Naive thymus-derived CD4-positive, alpha-beta T cell (primary cell): ENCODE results near the gene TRMT6. TPM values are rescaled to one million over a fixed set of nuclear protein-coding genes. Genes with fewer than 3 reads are reported as not detected.
A peak's percentile ranks its signal among the peaks of the same experiment; 100 is the strongest.

Source experiments
- ATAC-seq: fragments of 150-1000 bp; cut with Tn5 transposase; 2 replicates; pipeline ENCODE4 v1.10.0; 2021; ENCODE audit warnings: mild to moderate bottlenecking, moderate library complexity
- CTCF ChIA-PET: fragments of 350-600 bp; sonication (Branson Sonifier 250); formaldehyde crosslinking; loops from one replicate; lab custom pipeline; 2021; ENCODE audit warnings: antibody characterized with exemption; lab: Charles Lee
- POLR2A ChIA-PET: fragments of 350-600 bp; sonication (Branson Sonifier 250); formaldehyde crosslinking; loops from one replicate; lab custom pipeline; 2021; ENCODE audit warnings: antibody characterized with exemption, inconsistent platforms; lab: Charles Lee
- DNase-seq, 9 donors: peaks; one replicate each; pipeline versions ENCODE4 v3.0.0 to v3.0.0-alpha.2; 2020 to 2022; ENCODE audit warnings: mixed read lengths in 1 of 9
- H3K27ac ChIP-seq: one replicate; pipeline ENCODE4 v1.7.0; 2013; ENCODE audit warnings: mild to moderate bottlenecking, low read depth, low read length, moderate library complexity
- H3K27me3 ChIP-seq, 2 donors: one replicate each; pipeline ENCODE4 v1.7.0; 2013; ENCODE audit warnings: low read length in 2 of 2, mild to moderate bottlenecking in 2 of 2, moderate library complexity in 2 of 2; ENCODE audit not compliant: control insufficient read depth in 2 of 2, insufficient read depth in 2 of 2
- H3K36me3 ChIP-seq, 3 experiments: 1 replicate in 2 of 3; 2 replicates in 1 of 3; pipeline ENCODE4 v1.7.0; 2013; ENCODE audit warnings: low read length in 3 of 3, mild to moderate bottlenecking in 3 of 3, moderate library complexity in 1 of 3; ENCODE audit not compliant: insufficient read depth in 3 of 3, control insufficient read depth in 2 of 3
- H3K4me1 ChIP-seq, 2 donors: one replicate each; pipeline ENCODE4 v1.7.0; 2013; ENCODE audit warnings: low read length in 2 of 2, mild to moderate bottlenecking in 2 of 2, moderate library complexity in 1 of 2; ENCODE audit not compliant: control insufficient read depth in 2 of 2, insufficient read depth in 2 of 2
- H3K4me3 ChIP-seq: 2 replicates; pipeline ENCODE4 v1.7.0; 2013; ENCODE audit warnings: mild to moderate bottlenecking, low read length
- H3K9me3 ChIP-seq, 3 experiments: 1 replicate in 2 of 3; 2 replicates in 1 of 3; pipeline ENCODE4 v1.7.0; 2013; ENCODE audit warnings: low read length in 3 of 3; ENCODE audit not compliant: control insufficient read depth in 2 of 3
- H3K27ac Mint-ChIP-seq, 9 donors: one replicate each; pipeline ENCODE4 v1.8.0; 2020 to 2022; ENCODE audit warnings: mixed read lengths in 9 of 9, mild to moderate bottlenecking in 8 of 9, moderate library complexity in 5 of 9, inconsistent platforms in 2 of 9
- H3K27me3 Mint-ChIP-seq, 5 donors: one replicate each; pipeline ENCODE4 v1.8.0; 2021 to 2022; ENCODE audit warnings: mixed read lengths in 5 of 5, mild to moderate bottlenecking in 1 of 5
- H3K36me3 Mint-ChIP-seq, 5 donors: one replicate each; pipeline ENCODE4 v1.8.0; 2020 to 2022; ENCODE audit warnings: mixed read lengths in 5 of 5, mild to moderate bottlenecking in 3 of 5, inconsistent platforms in 1 of 5
- H3K4me1 Mint-ChIP-seq, 7 donors: one replicate each; pipeline ENCODE4 v1.8.0; 2020 to 2022; ENCODE audit warnings: mixed read lengths in 7 of 7, mild to moderate bottlenecking in 3 of 7, inconsistent platforms in 1 of 7
- H3K4me3 Mint-ChIP-seq, 10 donors: one replicate each; pipeline ENCODE4 v1.8.0; 2020 to 2022; ENCODE audit warnings: mild to moderate bottlenecking in 10 of 10, mixed read lengths in 10 of 10, moderate library complexity in 6 of 10, inconsistent platforms in 2 of 10
- H3K9me3 Mint-ChIP-seq, 11 donors: one replicate each; pipeline ENCODE4 v1.8.0; 2020 to 2022; ENCODE audit warnings: mixed read lengths in 11 of 11, mild to moderate bottlenecking in 4 of 11, inconsistent platforms in 1 of 11, moderate library complexity in 1 of 11
- intact Hi-C, 2 donors: fragments of 100-400 bp; cut with micrococcal nuclease; formaldehyde crosslinking; loops; one replicate each; pipeline ENCODE4 v1.15.1; 2023
- polyA plus RNA-seq, 2 donors: library from polyadenylated mRNA; unstranded; fragments of 300-500 nt; fragmentation: Illumina TruSeq; gene quantifications; one replicate each; pipeline ENCODE4 v1.2.3, GENCODE V29; 2021
- total RNA-seq, 6 experiments: library from RNA in 5 of 6; stranded (reverse) in 5 of 6; gene quantifications; 1 replicate in 5 of 6; 2 replicates in 1 of 6; pipeline ENCODE4 v1.2.3 and lab custom pipeline; 2021 to 2026

Gene TRMT6
- total and polyA plus RNA-seq, 7 experiments from 2014 or later: 11.4 to 18.5 (median 17.3) TPM

DNA sequence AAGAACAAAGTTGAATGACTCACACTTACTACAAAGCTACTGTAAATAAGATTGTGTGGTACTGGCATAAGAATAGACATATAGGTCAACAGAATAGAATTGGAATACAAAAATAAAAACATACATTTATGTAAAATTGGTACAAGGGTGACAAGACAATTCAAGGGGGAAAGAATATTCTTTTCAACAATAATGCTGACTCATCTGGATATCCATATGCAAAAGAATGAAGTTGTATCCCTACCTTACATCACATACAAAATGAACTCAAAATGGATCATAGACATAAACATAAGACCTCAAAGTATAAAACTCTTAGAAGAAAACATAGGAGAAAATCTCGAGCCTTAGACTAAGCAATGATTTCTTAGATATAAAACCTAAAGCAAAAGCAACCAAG, 50.9 kb downstream of the TRMT6 start:
- Histone ChIP-seq H3K27ac (no peak overlapping the region), H3K36me3 (no peaks in the 10 kb centered on the region), H3K4me1 (no peaks in the 10 kb centered on the region), H3K27me3 (no peaks in the 10 kb centered on the region), H3K9me3 (no peaks in the 10 kb centered on the region), H3K4me3 (no peak overlapping the region)
- no peak overlapping the region for H3K27ac Mint-ChIP-seq
- H3K4me1 Mint-ChIP-seq: no peaks in the 10 kb centered on the region
- no peaks in the 10 kb centered on the region for H3K36me3 Mint-ChIP-seq
- ATAC-seq (no peak), DNase-seq (no peak)
- no peak overlapping the region for H3K4me3 Mint-ChIP-seq
- ChIA-PET POLR2A (no interaction called here), CTCF (no interaction called here)
- H3K27me3 Mint-ChIP-seq: peaks cover 18 to 43% (median 30%) of the 10 kb centered on the region in 5 donors
- intact Hi-C loops: no loop called here
- H3K9me3 Mint-ChIP-seq: peaks cover 0 to 6% (median 0%) of the 10 kb centered on the region in 11 donors

DNA sequence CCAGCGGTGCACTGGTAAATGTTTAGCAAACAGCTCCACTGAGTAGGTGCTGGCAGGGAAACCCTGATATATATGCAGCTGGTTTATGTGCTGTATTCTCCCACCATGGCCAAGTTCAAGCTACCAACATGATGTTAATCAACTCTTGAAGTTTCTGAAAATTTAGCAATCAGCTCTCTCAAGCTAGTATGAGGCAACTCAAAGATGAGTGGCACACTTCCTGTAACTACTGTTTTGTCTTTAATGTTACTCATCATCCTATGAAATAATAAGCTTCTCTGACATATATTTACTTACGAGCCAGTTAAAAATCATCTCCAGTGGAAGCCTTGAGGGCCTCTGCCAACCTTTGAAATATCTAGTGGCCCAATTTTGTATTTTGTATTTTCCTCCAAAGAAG, 54.7 kb downstream of the TRMT6 start:
- no peak for DNase-seq
- Mint-ChIP-seq H3K36me3 (no peaks in the 10 kb centered on the region), H3K9me3 (peaks cover 0 to 6% (median 0%) of the 10 kb centered on the region in 11 donors), H3K27ac (no peak overlapping the region), H3K4me3 (no peak overlapping the region), H3K4me1 (no peaks in the 10 kb centered on the region), H3K27me3 (peaks cover 15 to 51% (median 28%) of the 10 kb centered on the region in 5 donors)
- POLR2A ChIA-PET: no interaction called here
- H3K36me3 ChIP-seq: no peaks in the 10 kb centered on the region
- no peaks in the 10 kb centered on the region for H3K27me3 ChIP-seq
- peak; percentile 31 for ATAC-seq
- intact Hi-C loops: no loop called here
- CTCF ChIA-PET: interaction anchor here (0.8 kb wide), 1 partner anchor 24 kb away, joined by 3 read pairs; no protein-coding TSS in a partner anchor
- H3K9me3 ChIP-seq: no peaks in the 10 kb centered on the region
- H3K27ac ChIP-seq: no peak overlapping the region
- no peaks in the 10 kb centered on the region for H3K4me1 ChIP-seq
- H3K4me3 ChIP-seq: no peak overlapping the region

DNA sequence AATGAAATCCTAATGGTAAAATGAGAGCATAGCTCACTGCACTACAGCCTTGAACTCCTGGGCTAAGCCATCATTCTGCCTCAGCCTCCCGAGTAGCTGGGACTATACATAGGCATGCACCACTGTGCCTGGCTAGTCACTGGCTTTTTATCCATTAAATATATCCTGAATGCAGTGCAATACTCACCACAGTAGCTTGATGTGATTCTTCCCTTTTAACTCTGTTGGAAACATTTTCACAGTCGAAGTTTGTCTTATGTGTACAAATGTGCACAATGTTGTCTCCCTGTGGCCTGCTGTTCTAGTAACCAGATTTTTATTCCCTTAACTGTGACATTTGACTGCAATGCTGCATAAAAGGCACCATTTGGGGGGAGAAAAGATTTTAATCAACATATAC, 56.7 kb downstream of the TRMT6 start:
- Mint-ChIP-seq H3K36me3 (no peaks in the 10 kb centered on the region), H3K4me3 (no peak overlapping the region), H3K27ac (no peak overlapping the region), H3K9me3 (peaks cover 0 to 6% (median 0%) of the 10 kb centered on the region in 11 donors), H3K4me1 (no peaks in the 10 kb centered on the region), H3K27me3 (peaks cover 15 to 56% (median 26%) of the 10 kb centered on the region in 5 donors)
- H3K4me1 ChIP-seq: no peaks in the 10 kb centered on the region
- POLR2A ChIA-PET: no interaction called here
- H3K36me3 ChIP-seq: no peaks in the 10 kb centered on the region
- H3K27ac ChIP-seq: no peak overlapping the region
- no peaks in the 10 kb centered on the region for H3K27me3 ChIP-seq
- no peaks in the 10 kb centered on the region for H3K9me3 ChIP-seq
- H3K4me3 ChIP-seq: no peak overlapping the region
- DNase-seq (no peak), ATAC-seq (no peak)
- intact Hi-C loops: no loop called here
- CTCF ChIA-PET: no interaction called here

DNA sequence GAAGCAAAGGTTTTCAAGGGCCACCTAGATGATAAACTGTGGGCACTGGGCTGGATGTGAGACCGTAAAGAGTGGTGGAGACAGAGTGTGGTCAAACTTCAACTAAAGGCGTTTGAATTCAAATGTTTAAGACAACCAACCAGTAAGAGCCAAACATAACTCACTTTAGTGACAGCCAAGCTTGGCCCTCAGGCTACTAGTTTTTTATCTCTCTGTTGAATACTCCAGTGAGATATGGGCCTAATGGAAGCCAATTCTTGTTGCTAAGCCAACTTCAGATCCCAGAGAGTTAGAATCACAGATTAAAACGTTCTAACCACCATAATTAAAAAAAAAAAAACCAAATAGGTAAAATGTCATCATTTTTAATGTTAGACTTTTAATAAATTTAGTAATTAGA, 57.3 kb downstream of the TRMT6 start:
- Histone ChIP-seq H3K27me3 (no peaks in the 10 kb centered on the region), H3K4me1 (no peaks in the 10 kb centered on the region), H3K9me3 (no peaks in the 10 kb centered on the region), H3K36me3 (no peaks in the 10 kb centered on the region), H3K27ac (no peak overlapping the region), H3K4me3 (no peak overlapping the region)
- ChIA-PET POLR2A (interaction anchor here (0.9 kb wide), 1 partner anchor 14 kb away, joined by 3 read pairs; no protein-coding TSS in a partner anchor), CTCF (no interaction called here)
- intact Hi-C loops: no loop called here
- ATAC-seq (no peak), DNase-seq (no peak)
- Mint-ChIP-seq H3K27me3 (peaks cover 15 to 56% (median 26%) of the 10 kb centered on the region in 5 donors), H3K9me3 (peaks cover 0 to 6% (median 0%) of the 10 kb centered on the region in 11 donors), H3K36me3 (no peaks in the 10 kb centered on the region), H3K4me1 (no peaks in the 10 kb centered on the region), H3K27ac (no peak overlapping the region), H3K4me3 (no peak overlapping the region)

DNA sequence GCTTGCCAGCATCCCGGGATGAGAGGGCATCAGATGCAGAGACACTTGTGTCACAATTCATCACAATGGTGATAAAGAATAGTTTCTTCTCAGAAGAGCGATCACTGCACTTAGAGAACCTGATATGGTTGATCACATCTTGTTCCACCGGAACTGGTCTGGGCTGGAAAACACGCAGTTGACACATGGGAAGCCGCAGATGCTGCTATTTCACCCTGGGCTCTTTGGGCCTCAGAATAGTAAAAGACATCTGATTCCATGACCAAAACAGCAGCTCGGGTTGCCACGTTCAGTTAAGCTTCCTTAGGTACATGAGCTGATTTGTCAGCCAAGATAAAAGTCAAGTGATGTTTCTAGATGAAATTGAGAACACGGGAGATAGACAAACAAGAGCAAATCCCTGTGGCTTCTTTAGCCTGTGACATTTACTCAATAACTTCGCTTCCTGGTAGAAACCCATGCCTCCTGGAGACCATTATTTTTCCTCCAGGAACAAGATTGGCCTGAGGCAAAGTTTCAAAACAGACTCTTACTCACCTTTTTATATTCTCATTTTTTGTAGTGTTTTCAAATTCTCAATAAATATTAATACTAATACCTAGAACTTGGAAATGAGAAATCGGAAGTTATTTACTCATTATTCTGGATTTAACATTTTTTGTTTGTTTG, 59.4 kb downstream of the TRMT6 start:
- Histone ChIP-seq H3K27me3 (no peaks in the 10 kb centered on the region), H3K4me1 (no peaks in the 10 kb centered on the region), H3K27ac (no peak overlapping the region), H3K4me3 (no peak overlapping the region), H3K9me3 (no peaks in the 10 kb centered on the region), H3K36me3 (no peaks in the 10 kb centered on the region)
- Mint-ChIP-seq H3K27me3 (peaks cover 0 to 39% (median 6%) of the 10 kb centered on the region in 5 donors), H3K4me3 (no peak overlapping the region), H3K9me3 (no peaks in the 10 kb centered on the region), H3K36me3 (no peaks in the 10 kb centered on the region), H3K27ac (no peak overlapping the region), H3K4me1 (no peaks in the 10 kb centered on the region)
- ATAC-seq (no peak), DNase-seq (no peak)
- ChIA-PET CTCF (no interaction called here), POLR2A (no interaction called here)
- intact Hi-C loops: no loop called here

DNA sequence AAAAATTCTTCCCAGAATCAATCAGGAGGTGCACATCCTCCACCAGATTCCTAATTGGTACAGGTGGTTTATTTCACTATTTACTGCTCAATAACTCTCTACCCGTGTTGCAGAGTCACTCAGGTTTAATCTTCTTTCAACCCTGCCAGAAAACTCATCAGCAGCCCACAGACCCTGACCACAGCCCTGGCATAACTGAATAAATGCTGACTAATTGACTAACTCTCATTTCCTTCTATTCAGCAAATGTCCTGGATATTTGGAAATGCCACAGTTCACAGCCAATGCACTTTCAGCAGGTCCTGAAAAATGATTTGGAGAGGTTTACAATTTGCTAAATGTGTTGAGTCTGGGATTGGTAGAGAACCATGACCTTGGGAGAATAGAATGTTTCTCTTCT, 62.3 kb downstream of the TRMT6 start:
- no peak overlapping the region for H3K4me3 Mint-ChIP-seq
- Histone ChIP-seq H3K9me3 (no peaks in the 10 kb centered on the region), H3K36me3 (no peaks in the 10 kb centered on the region), H3K27ac (no peak overlapping the region), H3K4me3 (no peak overlapping the region), H3K4me1 (no peaks in the 10 kb centered on the region), H3K27me3 (no peaks in the 10 kb centered on the region)
- H3K9me3 Mint-ChIP-seq: no peaks in the 10 kb centered on the region
- DNase-seq: no peak
- ATAC-seq: no peak
- H3K27ac Mint-ChIP-seq: no peak overlapping the region
- no peaks in the 10 kb centered on the region for H3K4me1 Mint-ChIP-seq
- CTCF ChIA-PET: no interaction called here
- H3K36me3 Mint-ChIP-seq: no peaks in the 10 kb centered on the region
- peaks cover 0 to 18% (median 0%) of the 10 kb centered on the region in 5 donors for H3K27me3 Mint-ChIP-seq
- intact Hi-C loops: no loop called here
- POLR2A ChIA-PET: interaction anchor here (0.6 kb wide), 1 partner anchor 27 kb away, joined by 7 read pairs; no protein-coding TSS in a partner anchor

DNA sequence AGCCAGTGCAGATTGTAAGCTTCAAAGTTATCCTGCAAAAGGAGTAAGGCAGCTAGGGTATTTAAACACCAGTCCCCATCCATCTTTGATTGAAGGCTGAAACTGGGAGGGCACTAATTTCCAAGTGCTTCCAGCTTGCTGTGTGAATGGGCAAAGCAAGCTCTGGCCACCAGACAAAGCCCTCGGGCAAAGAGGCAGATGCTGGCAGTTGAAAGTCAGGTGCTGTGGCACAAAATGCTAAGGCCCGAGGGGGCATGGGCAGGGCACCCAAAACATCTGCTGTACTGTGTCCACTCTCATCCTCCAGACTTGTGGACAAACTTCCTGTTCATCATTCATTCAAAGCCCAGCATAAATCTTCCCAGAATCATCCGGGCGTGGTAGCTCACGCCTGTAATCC, 62.9 kb downstream of the TRMT6 start:
- DNase-seq (no peak), ATAC-seq (no peak)
- POLR2A ChIA-PET: interaction anchor here (0.6 kb wide), 1 partner anchor 28 kb away, joined by 7 read pairs; no protein-coding TSS in a partner anchor

More for the DNA sequence above, 62.9 kb downstream of the TRMT6 start:
- no peaks in the 10 kb centered on the region for H3K4me1 ChIP-seq
- H3K27me3 Mint-ChIP-seq: peaks cover 0 to 14% (median 0%) of the 10 kb centered on the region in 5 donors
- CTCF ChIA-PET: no interaction called here
- no peaks in the 10 kb centered on the region for H3K27me3 ChIP-seq
- no peaks in the 10 kb centered on the region for H3K9me3 Mint-ChIP-seq
- no peak overlapping the region for H3K27ac ChIP-seq
- H3K4me3 Mint-ChIP-seq: no peak overlapping the region
- intact Hi-C loops: no loop called here
- H3K9me3 ChIP-seq: no peaks in the 10 kb centered on the region
- no peak overlapping the region for H3K4me3 ChIP-seq
- H3K4me1 Mint-ChIP-seq: no peaks in the 10 kb centered on the region
- no peaks in the 10 kb centered on the region for H3K36me3 Mint-ChIP-seq
- H3K36me3 ChIP-seq: no peaks in the 10 kb centered on the region
- H3K27ac Mint-ChIP-seq: no peak overlapping the region
